AG20443 (cell line): ENCODE results near the gene BTBD8.
"Not testable (repeated sequence)": the region's sequence is repeated elsewhere in the genome, so short reads cannot be mapped to it uniquely, and the experiment has no call there.

Source experiments
- DNase-seq: peaks from one replicate; pipeline ENCODE4 v3.0.0; 2012; ENCODE audit warnings: low spot score, mixed read lengths

Gene BTBD8

DNA sequence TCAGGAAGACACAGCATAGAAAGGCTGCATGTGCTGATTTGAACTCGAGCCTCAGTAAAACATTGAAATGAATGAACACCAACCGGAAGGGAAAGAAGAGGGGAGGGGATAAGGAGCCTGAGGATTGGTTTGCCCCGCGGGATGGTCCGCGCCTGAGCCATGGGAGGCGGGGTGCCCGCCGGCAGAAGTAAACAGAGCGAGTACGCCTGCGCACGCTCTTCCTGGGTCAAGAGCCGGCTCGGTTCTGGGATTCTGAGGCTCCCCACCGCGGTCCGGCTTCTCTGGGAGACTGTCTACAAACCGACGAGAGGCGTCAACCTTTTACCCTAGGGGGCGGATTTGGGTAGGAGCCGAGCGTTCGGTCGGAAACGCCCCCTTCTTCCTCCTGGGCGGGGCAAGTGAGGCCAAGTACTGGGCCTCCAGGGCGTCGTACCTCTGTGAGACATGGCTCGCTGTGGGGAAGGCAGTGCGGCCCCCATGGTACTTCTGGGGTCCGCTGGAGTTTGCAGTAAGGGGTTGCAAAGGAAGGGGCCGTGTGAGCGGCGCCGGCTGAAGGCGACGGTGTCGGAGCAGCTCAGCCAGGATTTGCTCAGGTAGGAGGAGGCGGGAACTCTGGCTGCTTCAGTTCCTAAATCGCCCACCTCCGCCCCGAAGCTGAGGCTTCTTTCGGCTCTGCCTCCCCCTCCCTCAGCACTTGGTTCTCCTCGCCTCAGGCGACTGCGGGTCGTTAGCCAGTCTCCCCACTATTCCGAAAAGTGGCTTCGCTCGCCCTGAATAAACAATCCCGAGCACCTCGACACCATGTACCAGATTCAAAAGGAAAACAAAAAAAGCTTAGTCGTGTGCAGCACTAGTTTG, at the start of gene BTBD8:
TSS of gene BTBD8 (plus strand) at position 218 of the 858 bp plus-strand sequence. CDS start at position 445, 227 bp downstream.
- peak; percentile 96 for DNase-seq

DNA sequence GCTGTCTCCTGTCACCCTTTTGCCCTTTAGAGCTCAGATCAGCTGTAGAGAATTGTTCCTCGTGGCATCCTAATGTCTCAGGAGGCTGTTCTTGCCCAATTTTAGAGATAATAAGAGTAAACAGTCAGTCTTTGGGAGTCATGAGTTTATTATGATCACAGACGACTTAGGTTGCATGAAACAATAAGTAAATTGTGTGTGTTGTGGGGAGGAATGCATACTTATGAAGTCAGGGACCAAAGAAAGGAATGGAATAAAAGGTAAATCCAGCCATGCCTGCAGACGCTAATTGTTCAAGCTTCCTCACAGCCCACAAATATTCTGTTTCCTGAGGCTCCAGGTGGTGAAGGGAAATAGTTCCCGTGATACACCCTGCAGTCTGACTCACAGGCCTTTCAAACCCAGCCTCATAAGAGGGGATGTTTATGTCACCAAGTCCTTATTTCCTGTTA, 49.5 kb upstream of the BTBD8 start:
- no peak for DNase-seq

DNA sequence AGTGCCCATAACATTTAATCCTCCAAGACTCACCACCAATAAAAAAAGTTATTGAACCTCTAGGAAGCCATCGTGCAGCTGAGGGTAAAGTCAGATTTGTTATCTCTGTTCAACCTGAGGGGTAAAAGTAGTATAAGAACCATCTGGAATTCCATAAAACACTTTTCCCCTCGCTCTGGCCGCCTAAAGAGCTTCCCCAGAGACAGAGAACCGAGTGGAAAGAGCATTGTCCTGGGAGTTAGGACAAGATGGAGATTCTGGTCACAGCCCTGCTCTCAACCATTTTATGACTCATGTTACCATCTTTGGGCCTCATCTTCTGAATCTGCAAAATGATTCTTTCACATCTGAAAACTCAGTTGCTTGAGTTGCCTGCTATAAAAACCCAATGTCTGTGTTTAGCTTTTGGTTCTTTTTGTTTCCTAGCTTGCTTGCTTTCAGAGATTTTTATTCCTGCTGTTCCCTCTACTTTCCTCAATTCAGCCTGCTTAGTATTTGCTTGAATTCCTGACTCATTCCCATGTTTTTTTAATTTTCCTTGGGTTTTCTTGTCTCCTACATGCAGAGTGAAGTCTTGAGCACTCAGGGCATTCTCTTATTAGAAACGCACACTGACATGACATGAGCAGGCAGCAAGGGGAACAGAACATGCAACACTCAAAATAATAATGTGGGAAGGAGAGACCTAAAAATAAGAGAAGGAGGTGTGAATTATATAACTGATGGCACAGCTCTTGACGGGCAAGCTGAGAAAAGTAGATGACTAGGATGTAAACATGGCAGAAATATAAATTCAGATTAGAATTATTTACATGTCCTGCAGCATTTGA, 48.6 kb upstream of the BTBD8 start:
- DNase-seq, result no peak

DNA sequence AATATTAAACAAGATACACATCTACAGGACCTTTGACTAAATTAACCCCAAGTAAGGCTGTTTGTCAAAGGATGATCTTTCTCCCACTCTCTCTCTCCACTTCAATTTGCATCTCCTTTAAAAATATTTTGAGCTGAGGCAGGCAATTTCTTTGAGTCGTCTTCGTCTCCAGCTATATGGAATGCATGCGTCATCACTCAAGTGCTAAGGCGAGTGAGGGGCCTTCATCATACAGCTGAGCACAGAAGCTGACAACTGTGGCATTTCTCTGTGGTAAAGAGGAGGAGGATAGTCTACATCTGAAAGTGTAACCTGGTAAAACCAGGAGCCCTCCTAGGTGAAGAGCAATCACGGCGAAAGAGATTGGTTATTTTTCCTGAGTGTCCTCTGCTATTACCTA, 42.7 kb upstream of the BTBD8 start:
- DNase-seq, result no peak

DNA sequence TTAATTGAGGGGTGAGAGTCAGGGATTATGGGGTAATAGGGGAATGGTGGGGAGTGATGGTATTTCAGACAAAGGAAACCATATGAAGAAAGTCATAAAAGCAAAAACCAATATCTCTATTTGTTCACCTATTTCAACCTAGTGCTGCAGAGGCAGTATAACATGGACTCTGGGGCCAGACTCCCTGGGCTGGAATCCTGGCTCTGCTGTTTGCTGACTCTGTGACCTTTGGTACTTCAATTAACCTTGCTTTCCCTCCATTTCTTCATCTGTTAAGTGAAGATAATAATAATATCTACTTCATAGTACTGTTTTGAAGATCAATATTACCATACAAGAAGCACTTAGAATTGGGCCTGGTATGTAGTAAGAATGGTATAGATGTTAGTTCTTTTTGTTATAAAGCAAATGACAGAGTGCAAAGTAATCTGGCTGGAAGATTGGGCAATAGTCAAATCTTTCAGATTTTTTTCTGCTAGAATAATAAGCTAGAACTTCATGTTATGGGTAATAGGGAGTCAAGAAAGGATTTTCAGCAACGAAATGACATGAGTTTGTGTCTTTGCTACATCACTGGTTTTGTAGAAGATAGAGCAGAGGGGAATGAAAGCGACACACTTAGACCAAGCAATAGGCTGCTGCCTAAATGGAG, 41.3 kb upstream of the BTBD8 start:
- no peak for DNase-seq

DNA sequence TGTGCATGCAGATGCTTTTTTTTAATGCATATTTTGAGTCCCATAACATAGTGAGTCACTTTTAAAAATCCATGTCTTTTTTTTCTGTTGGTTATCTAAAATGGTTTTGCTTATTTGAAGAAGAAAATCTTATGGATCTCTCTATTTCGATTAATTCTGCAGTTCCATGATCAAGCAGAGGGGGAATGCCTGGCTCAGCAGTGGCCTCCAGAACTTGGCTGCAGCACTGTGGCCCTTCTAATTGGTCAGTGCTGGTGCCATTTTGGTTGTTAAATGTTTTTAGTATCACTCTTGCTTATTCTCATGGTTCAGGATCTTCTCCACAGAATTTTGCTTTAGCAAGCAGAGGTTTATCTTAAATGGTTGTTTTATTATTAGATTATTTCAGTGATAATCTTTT, 39.2 kb upstream of the BTBD8 start:
- no peak for DNase-seq

DNA sequence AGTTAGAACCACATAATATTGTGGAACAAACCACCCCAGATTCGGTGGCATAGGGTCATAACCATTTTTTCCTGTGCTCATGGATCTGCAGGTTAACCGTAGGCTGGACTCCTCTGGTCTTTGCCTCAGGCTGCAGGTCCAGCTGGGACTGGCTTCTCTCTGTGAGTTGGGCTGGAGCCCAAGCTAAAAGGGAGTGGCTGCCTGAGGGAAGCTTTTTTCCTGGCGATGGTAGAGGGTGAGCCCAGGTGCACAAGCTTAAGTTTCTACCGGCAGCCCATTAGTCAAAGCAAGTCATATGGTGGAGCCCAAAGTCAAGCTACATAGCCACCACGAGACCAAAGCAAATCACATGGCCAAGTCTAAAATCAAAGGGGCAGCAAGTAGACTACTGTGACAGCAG, 36.5 kb upstream of the BTBD8 start:
- DNase-seq, result no peak

DNA sequence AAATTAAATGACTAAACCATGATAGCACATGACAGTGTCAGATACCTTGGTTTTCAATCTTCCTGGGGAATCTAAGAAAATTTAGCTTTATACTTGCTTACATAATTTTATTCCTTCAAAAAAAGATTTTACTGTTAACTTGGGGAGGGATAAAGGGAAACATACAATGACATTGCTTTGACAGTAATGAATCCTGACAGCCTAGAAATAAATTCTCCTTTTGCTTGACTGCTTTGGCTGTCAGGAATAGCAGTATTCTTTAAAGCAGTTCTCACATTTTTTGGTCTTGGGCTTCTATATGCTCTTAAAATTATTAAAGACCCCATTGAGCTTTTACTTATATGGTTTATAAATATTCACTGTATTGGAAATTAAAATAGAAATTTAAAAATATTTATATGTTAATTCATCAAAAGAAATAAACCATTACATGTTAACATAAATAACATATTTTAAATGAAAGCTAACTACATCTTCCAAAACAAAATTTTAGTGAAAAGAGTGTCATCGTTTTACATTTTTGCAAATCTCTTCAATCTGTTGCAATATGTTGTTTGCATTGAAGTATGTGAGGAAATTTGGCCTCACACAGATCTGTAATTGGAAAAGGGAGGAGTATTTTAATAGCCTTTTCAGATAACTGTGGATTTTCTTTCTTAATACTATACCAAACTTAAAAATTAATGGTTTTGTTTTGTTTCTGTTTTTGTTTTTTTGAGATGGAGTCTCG, 34.2 kb upstream of the BTBD8 start:
- DNase-seq, result no peak

DNA sequence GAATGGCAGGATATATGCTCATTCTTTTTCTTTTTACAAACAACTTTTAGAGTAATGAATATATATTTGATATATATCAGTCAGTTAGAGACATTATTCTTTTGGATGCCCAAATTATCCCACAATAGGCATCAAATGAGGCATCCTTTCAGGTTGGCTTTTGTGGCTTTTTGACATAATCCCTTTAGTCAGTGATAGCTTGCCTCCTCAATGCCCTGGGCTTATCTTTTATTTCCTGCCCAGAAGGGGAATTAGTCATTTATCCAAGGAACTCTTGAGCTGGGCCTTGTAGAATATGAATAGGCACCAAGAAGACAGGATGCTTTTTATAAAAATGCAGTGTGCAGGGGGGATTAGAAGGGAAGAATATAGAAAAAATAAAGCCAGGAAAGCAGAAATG, 28.2 kb upstream of the BTBD8 start:
- DNase-seq, result no peak

DNA sequence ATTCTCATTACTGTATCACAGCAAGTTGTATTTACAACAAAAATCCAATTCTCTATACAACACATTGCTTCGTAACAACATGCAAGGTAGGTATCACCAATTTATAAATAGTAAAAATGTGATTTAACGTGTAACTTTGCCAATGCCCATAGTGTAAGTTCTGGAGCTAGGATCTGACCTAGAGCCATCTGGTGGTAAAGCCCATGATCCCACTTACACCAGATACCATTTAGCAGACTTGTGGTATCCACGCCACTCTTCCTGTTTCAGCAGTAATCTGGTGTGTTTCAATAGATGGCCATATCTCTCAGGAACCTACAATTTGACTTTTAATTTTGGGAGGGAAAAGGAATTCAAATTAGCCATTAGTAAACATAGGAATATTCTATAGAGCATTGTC, 15.1 kb upstream of the BTBD8 start:
- DNase-seq, result no peak

DNA sequence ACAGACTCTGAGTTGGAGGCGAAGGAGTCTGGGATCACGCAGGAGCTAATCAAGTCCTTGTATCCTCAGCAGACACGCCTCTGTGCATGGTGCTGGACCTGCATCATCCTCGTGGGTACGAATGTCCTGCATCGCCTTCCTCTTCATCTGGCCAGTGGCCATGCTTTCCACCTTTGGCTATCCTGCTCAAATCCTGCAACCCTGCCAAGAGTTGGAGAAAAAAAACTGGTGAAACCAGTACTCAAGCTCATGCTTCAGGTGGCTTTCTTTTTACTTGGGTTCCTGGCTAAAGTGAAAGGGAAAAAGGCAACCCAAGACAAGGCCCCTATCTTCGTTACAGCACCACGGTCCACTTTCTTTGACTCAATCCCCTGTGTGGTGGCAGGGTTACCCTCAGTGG, 13.8 kb upstream of the BTBD8 start:
- no peak for DNase-seq

DNA sequence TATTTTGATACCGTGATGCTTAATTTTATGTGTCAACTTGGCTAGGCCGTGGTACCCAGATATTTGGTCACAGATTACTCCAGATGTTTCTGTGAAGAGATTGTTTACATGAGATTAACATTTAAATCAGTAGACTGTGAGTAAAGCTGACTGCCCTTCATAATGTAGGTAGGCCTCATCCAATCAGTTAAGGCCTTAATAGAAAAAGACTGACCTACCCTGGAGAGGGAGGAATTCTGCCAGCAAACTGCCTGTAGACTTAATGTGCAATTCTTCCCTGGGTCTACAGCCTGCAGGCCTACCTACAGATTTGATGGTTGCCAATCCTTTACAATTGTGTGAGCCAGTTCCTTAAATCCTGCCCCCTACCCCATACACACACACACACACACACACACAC, 9.3 kb upstream of the BTBD8 start:
- DNase-seq, result no peak

DNA sequence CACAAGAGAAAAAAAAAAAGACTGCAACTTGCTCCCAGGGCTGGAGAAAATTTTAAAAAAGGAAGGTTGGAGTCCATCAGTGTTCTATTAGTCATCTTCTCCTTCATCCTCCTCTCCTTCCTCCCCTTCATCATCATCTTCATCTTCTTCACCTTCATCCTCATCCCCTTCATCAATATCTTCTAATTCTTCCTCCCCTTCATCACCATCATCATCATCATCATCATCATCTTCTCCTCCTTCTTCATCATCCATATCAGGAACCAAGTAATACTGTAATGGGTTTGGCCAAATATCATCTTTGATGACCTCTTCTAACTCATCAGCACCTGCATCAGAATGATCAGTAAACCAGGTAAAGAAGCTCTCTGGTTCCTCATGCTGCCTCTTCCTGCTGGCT, 5.7 kb upstream of the BTBD8 start:
- DNase-seq, result not testable (repeated sequence)

DNA sequence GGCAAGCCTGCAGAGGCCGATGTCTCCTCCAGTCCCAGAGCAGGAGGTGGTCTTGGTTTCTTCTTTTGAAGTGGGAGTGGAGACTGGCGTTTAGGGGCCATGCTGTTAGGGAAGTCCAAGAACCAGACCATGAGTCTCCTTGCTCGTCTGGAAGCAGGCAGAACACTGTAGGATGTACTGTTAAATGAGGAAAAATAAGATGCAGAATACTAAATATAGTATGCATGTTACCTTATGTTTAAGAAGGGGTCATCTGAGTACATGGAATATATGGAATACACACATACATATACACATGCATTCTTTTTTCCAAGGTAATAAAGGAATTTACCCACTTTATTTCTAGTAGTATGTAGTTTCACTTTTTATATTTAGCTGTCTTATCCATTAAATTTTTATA, 4.8 kb upstream of the BTBD8 start, which contains the start of gene SETSIP:
TSS of gene SETSIP (minus strand) at position 101 of the 400 bp plus-strand sequence. CDS start at position 101, 0 bp downstream.
- DNase-seq, result no peak

DNA sequence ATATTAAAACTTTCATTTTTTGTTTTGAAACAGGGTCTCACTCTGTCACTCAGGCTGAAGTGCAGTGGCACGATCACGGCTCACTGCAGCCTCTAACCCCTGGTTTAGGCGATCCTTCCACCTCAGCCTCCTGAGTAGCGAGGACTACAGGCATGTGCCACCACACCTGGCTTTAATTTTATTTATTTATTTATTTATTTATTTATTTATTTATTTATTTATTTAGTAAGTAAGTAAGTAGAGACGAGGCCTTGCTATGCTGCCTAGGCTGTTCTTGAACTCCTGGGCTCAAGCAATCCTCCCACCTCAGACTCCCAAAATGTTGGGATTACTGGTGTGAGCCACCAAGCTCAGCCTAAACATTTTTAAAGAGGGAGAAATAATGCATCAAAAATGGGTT, 3.8 kb upstream of the BTBD8 start:
- no peak for DNase-seq

DNA sequence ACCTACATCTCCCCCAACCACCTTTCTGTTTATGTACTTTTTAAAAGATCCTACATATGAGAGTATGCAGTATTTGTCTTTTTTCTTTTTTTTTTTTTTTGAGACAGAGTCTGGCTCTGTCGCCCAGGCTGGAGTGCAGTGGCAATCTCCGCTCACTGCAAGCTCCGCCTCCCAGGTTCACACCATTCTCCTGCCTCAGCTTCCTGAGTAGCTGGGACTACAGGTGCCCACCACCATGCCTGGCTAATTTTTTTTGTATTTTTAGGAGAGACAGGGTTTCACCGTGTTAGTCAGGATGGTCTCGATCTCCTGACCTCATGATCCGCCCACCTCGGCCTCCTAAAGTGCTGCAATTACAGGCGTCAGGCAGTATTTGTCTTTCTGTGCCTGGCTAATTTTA, 2.1 kb upstream of the BTBD8 start:
- not testable (repeated sequence) for DNase-seq

DNA sequence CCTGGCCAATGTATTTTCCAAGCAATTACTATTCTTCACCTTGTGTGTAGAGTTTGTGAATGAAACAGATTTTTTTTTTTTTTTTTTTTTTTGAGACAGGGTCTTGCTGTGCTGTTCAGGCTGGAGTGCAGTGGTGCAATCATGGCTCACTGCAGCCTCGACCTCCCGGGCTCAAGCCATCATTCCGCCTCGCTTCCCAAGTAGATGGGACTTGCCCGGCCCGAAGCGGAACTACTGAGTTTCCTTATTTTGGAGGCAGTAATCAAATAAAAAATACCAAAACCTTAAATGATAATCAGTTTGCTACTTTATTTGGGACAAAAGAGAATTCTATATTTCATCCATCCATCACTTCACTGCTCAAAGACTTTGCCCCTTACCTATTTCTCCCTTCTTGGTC, 704 bp upstream of the BTBD8 start:
- no peak for DNase-seq

DNA sequence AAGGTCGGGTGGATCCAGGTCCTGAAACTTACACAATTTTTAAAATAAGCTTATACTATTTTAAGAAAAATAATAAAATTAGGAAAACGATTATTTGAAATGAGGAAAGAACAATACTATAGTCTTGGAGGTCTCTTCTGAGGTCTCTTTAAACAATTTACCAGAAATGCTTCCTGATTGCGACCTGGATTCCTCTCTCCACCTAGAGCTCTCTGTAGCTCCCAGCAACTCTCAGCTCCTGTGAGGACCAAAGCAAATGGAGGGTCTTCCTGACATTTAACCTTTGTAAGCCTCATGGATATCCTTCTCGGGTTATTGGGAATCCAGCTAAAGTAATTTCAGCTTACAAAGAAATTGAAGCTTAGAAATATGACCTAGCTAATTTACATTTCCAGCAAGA, 886 bp downstream of the BTBD8 start:
- no peak for DNase-seq

DNA sequence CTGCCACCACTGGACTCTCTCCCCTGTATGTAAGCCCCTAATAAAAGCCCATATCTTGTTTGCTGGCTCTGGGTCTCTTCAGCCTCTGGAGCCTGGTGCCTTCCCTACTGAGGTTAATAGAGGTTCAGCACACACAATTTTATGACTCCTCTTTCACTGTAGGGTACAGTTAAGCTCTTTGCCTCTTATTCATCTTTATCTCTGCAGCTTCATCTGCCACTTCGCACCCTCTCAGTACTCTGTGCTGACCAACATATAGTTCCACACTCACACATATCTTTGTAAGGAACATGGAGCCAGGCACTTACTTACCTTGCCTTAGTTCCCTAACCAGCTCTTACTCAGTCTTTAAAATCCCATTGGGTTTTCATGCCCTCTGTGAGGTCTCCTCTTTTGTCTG, 4.5 kb downstream of the BTBD8 start:
- DNase-seq, result no peak

DNA sequence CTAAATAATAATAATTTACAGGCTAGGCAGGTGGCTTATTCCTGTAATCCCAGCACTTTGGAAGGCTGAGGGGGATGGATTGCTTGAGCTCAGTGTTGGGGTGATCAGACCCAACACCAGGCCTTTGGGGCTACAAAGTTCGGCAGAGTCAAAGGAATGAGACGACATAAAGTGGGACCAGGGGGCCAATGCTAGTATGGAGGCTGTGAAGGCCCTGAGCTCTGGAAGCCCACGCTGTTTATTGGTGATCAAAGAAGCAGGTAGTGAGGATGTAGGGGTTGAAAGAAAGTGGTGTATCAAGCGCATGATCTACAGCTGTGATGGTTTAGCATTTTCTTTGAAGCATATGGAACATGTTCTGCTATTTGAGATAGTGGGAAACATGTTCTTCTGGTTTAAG, 5.6 kb downstream of the BTBD8 start:
- DNase-seq, result no peak

DNA sequence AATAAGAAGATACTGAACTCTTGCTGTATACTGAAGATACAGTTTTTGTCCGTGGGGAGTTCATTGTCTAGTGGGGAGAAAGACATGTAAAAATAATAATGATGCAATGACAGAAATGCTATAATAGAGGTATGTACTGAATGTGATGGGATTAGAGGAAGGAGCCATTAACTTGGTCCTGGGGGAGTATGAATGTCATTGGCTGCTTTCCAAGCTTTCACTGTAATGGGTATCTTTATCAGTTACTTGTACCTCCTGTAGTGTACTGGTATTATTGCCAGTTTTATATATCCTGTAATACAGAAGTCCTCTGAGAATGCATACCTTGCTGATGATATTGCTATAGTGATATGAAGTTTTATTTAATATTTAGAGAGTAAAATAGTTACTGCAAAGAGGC, 7.4 kb downstream of the BTBD8 start:
- no peak for DNase-seq

DNA sequence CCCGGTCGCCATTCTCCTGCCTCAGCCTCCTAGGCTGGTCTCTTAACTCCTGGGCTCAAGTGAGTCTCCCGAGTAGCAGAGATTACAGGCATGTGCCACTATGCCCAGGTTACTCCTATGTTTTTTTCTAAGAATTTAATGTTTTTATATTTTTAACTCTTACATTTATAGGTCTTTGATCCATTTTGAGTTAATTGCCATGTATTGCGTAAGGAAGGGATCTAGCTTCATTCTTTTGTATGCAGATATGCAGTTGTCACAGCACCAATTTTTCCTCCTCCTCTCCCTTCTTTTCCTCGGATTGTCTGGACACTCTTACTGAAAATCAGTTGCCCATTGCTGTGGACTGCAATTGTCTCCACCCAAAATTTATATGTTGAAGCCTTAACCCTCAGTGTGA, 11.5 kb downstream of the BTBD8 start:
- DNase-seq, result no peak
